Caco-2 (cell line): ENCODE results near the gene CD46. TPM values are rescaled to one million over a fixed set of nuclear protein-coding genes. Genes with fewer than 3 reads are reported as not detected.

Source experiments
- BruUV-seq: library from RNA; stranded (reverse); fragments of 400-500 nt; replicated peaks from 2 replicates; lab custom pipeline; 2021; lab: Mats Ljungman, UMichigan
- CTCF ChIA-PET: fragments of 300-600 bp; sonication (Branson Sonifier 250); formaldehyde crosslinking; loops from one replicate; lab custom pipeline; 2022; ENCODE audit warnings: antibody characterized with exemption; lab: Charles Lee
- POLR2A ChIA-PET: fragments of 300-600 bp; sonication (Branson Sonifier 250); formaldehyde crosslinking; loops from one replicate; lab custom pipeline; 2022; ENCODE audit warnings: antibody characterized with exemption; lab: Charles Lee
- DNase-seq, 2 experiments: peaks; one replicate each; pipeline versions ENCODE4 v3.0.0 to v3.0.0-alpha.2; 2020 to 2022
- H3K27me3 ChIP-seq: replicated peaks from 2 replicates; pipeline ENCODE4 v1.6.0; 2011; ENCODE audit warnings: low read length; ENCODE audit not compliant: control insufficient read depth, insufficient read depth
- H3K36me3 ChIP-seq: 2 replicates; pipeline ENCODE4 v1.5.1; 2011; ENCODE audit warnings: low read length; ENCODE audit not compliant: control insufficient read depth, insufficient read depth
- H3K4me1 ChIP-seq: fragments of 250-450 bp; sonication (Bioruptor Pico); 2 replicates; pipeline ENCODE4 v1.5.1; 2020; ENCODE audit warnings: mild to moderate bottlenecking
- H3K4me3 ChIP-seq: 2 replicates; pipeline ENCODE4 v1.5.1; 2011; ENCODE audit warnings: low read depth, mild to moderate bottlenecking, control low read depth, low read length
- H3K9me3 ChIP-seq: fragments of 250-450 bp; sonication (Bioruptor Pico); 2 replicates; pipeline ENCODE4 v1.5.1; 2020; ENCODE audit warnings: mild to moderate bottlenecking, moderate library complexity
- H3K27ac Mint-ChIP-seq: one replicate; pipeline ENCODE4 v1.8.0; 2022; ENCODE audit warnings: mixed read lengths; ENCODE audit not compliant: unreplicated experiment
- H3K27me3 Mint-ChIP-seq: one replicate; pipeline ENCODE4 v1.8.0; 2022; ENCODE audit warnings: mixed read lengths; ENCODE audit not compliant: insufficient read depth, unreplicated experiment
- H3K36me3 Mint-ChIP-seq: one replicate; pipeline ENCODE4 v1.8.0; 2022; ENCODE audit warnings: mild to moderate bottlenecking, mixed read lengths; ENCODE audit not compliant: insufficient read depth, unreplicated experiment
- H3K4me1 Mint-ChIP-seq: one replicate; pipeline ENCODE4 v1.8.0; 2022; ENCODE audit warnings: low read depth, mixed read lengths; ENCODE audit not compliant: unreplicated experiment
- H3K4me3 Mint-ChIP-seq: one replicate; pipeline ENCODE4 v1.8.0; 2022; ENCODE audit warnings: mild to moderate bottlenecking, moderate library complexity, mixed read lengths; ENCODE audit not compliant: unreplicated experiment
- H3K9me3 Mint-ChIP-seq: one replicate; pipeline ENCODE4 v1.8.0; 2022; ENCODE audit warnings: mixed read lengths; ENCODE audit not compliant: unreplicated experiment
- CTCF ChIP-seq, 2 experiments: fragments of 200-600 bp in 1 of 2; IDR thresholded peaks; 1 replicate in 1 of 2; 2 replicates in 1 of 2; pipeline versions ENCODE4 v1.5.1 to v1.8.0; 2011 to 2022; ENCODE audit warnings: antibody characterized with exemption in 1 of 2, control low read depth in 1 of 2, inconsistent platforms in 1 of 2, low read depth in 1 of 2, low read length in 1 of 2, mild to moderate bottlenecking in 1 of 2, moderate library complexity in 1 of 2; ENCODE audit not compliant: insufficient read depth in 1 of 2, severe bottlenecking in 1 of 2, unreplicated experiment in 1 of 2
- intact Hi-C: fragments of 100-400 bp; cut with micrococcal nuclease; formaldehyde crosslinking; loops from one replicate; pipeline ENCODE4 v1.10.0; 2022; ENCODE audit not compliant: unreplicated experiment
- total RNA-seq: library from RNA; stranded (reverse); gene quantifications from 2 replicates; pipeline ENCODE4 v1.2.3, GENCODE V29; 2022

CD46 gene
- total RNA-seq, 1 experiment from 2014 or later = 166 TPM

GRCh38 chr1:207811920-207812720 is 60.3 kb downstream of the CD46 start:
- Mint-ChIP-seq H3K27me3 (no peaks in the 10 kb centered on the region), H3K4me3 (no peak overlapping the region), H3K9me3 (no peaks in the 10 kb centered on the region), H3K27ac (peak overlapping the region; percentile 76), H3K4me1 (peaks cover 25% of the 10 kb centered on the region), H3K36me3 (peaks cover 55% of the 10 kb centered on the region)
- DNase-seq = peak; percentile 68 to 70
- TF ChIP-seq CTCF (IDR thresholded peaks at IDR 0.05; ENCODE audit: insufficient read depth in 1 of 2, low read depth in 1 of 2, low read length in 1 of 2, severe bottlenecking in 1 of 2, unreplicated experiment in 1 of 2) = peak; percentile 15 to 65
- Histone ChIP-seq H3K4me1 (no peaks in the 10 kb centered on the region), H3K4me3 (no peak overlapping the region), H3K36me3 (peaks cover 3% of the 10 kb centered on the region), H3K27me3 (no peaks in the 10 kb centered on the region), H3K9me3 (no peaks in the 10 kb centered on the region)
- no TSS peak for BruUV-seq
- intact Hi-C loops = loop anchor here (1.0 to 2.0 kb wide), 2 partner anchors 15 to 151 kb away; no protein-coding TSS in a partner anchor
- ChIA-PET POLR2A (no interaction called here), CTCF (interaction anchor here (0.7 to 2.6 kb wide), 5 partner anchors 10 to 151 kb away, joined by 3 to 15 read pairs (median 7); no protein-coding TSS in a partner anchor)

- Histone ChIP-seq H3K36me3 (peaks cover 3% of the 10 kb centered on the region), H3K9me3 (no peaks in the 10 kb centered on the region), H3K27me3 (no peaks in the 10 kb centered on the region), H3K4me1 (no peaks in the 10 kb centered on the region), H3K4me3 (no peak overlapping the region)
- intact Hi-C loops = loop anchor here (1.0 to 2.0 kb wide), 2 partner anchors 14 to 150 kb away; no protein-coding TSS in a partner anchor
- peaks cover 58% of the 10 kb centered on the region for H3K36me3 Mint-ChIP-seq
- ChIA-PET CTCF (interaction anchor here (0.7 to 2.6 kb wide), 4 partner anchors 10 to 150 kb away, joined by 3 to 15 read pairs (median 8); no protein-coding TSS in a partner anchor), POLR2A (no interaction called here)
- peaks cover 25% of the 10 kb centered on the region for H3K4me1 Mint-ChIP-seq
- no peak overlapping the region for H3K4me3 Mint-ChIP-seq
- H3K27me3 Mint-ChIP-seq = no peaks in the 10 kb centered on the region
- no peak overlapping the region for H3K27ac Mint-ChIP-seq
- no peak for TF ChIP-seq CTCF (IDR thresholded peaks at IDR 0.05; ENCODE audit: insufficient read depth in 1 of 2, low read depth in 1 of 2, low read length in 1 of 2, severe bottlenecking in 1 of 2, unreplicated experiment in 1 of 2)
- DNase-seq = no peak
- BruUV-seq = no TSS peak
- H3K9me3 Mint-ChIP-seq = no peaks in the 10 kb centered on the region
Measured at GRCh38 chr1:207812778-207813511, 61.1 kb downstream of the CD46 start.

- Mint-ChIP-seq H3K27ac (no peak overlapping the region), H3K9me3 (no peaks in the 10 kb centered on the region), H3K4me1 (peaks cover 22% of the 10 kb centered on the region), H3K27me3 (no peaks in the 10 kb centered on the region), H3K36me3 (peaks cover 61% of the 10 kb centered on the region), H3K4me3 (no peak overlapping the region)
- TF ChIP-seq CTCF (IDR thresholded peaks at IDR 0.05; ENCODE audit: insufficient read depth in 1 of 2, low read depth in 1 of 2, low read length in 1 of 2, severe bottlenecking in 1 of 2, unreplicated experiment in 1 of 2) = no peak
- POLR2A ChIA-PET = no interaction called here
- Histone ChIP-seq H3K9me3 (no peaks in the 10 kb centered on the region), H3K36me3 (peaks cover 1% of the 10 kb centered on the region), H3K4me3 (no peak overlapping the region), H3K4me1 (no peaks in the 10 kb centered on the region), H3K27me3 (no peaks in the 10 kb centered on the region)
- CTCF ChIA-PET = no interaction called here
- intact Hi-C loops = loop anchor here (2.0 kb wide), 1 partner anchor 13 kb away; no protein-coding TSS in a partner anchor
- no TSS peak for BruUV-seq
- DNase-seq = no peak
Measured at GRCh38 chr1:207813512-207813881, 61.6 kb downstream of the CD46 start.
